Fibroblast of peridontal ligament (primary cell): ENCODE measurements around the gene PAFAH2.

ENCODE experiments used
- DNase-seq: peaks from one replicate; pipeline ENCODE4 v3.0.0-alpha.2; 2010; ENCODE audit errors: extremely low read depth

The PAFAH2 gene

GRCh38 chr1:26031196-26031595 is 33.3 kb upstream of the PAFAH2 start:
- no peak for DNase-seq

- DNase-seq: no peak
Measured at GRCh38 chr1:26029864-26030481, 32.1 kb upstream of the PAFAH2 start.

GRCh38 chr1:26029054-26029863 is 31.4 kb upstream of the PAFAH2 start:
- no peak for DNase-seq

GRCh38 chr1:26028490-26028980 is 30.7 kb upstream of the PAFAH2 start:
- DNase-seq: no peak

- DNase-seq: no peak
Measured at GRCh38 chr1:26027716-26028489, 30.0 kb upstream of the PAFAH2 start.

GRCh38 chr1:26025517-26025916 is 27.7 kb upstream of the PAFAH2 start:
- no peak for DNase-seq

- DNase-seq: no peak
Measured at GRCh38 chr1:26025060-26025459, 27.2 kb upstream of the PAFAH2 start.

GRCh38 chr1:26023826-26024225 is 26.0 kb upstream of the PAFAH2 start:
- DNase-seq: no peak

GRCh38 chr1:26023009-26023408 is 25.1 kb upstream of the PAFAH2 start:
- no peak for DNase-seq

DNA sequence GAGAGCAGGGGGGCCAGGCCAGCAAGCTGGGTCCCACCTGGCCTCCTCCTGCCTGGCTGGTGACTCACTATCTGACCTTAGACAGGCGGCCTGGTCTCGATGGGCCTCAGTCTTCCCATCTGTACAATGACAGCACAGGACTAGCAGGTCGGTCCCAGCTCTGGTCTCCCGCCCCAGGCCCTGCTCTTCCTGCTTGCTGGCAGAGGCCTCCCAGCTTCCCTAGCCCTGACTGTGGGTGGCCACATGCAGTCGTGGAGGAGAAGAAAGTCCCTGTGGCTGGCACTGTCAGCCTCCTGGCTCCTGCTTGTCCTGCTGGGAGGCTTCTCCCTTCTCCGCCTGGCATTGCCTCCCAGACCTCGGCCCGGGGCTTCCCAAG is 24.5 kb upstream of the PAFAH2 start:
- no peak for DNase-seq

GRCh38 chr1:26021647-26022403 is 24.0 kb upstream of the PAFAH2 start, which contains the start of gene EXTL1:
TSS of gene EXTL1 (plus strand) at chr1:26021775. CDS start at chr1:26022647, 872 bp downstream.
- DNase-seq: peak; percentile 34

DNA sequence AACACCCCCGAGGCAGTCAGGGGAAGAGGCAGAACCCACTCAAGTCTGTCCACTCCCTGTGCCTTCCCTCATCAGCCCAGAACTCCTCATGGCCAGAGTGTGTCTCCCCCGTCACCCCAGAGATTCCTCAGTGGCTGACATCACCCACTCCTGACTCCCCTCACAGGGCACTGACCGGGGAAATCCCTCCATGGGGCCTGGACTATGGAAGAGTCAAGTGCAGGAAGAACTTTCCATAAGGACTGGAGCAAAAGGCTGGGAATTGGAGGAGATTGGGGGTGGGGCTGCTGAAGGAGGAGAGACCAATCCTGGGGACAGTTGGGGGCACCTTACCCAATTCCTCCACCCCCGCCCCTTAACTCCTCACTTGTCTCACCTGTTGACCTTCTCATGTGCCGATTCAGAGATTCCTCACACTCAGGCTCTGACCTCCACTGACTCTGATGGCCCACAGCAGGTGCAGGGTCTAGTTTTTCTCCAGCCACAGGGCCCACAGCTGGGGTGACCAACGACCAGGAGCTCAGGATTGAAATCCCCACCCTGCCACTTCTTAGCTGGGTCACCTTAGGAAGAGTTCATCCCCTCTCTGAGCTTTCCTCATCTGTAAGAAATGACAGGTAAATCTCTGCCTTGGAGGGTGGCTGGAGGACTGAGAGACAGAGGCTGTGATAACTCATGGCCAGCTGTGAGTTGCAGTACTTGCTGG is 23.2 kb upstream of the PAFAH2 start:
- DNase-seq: no peak

DNA sequence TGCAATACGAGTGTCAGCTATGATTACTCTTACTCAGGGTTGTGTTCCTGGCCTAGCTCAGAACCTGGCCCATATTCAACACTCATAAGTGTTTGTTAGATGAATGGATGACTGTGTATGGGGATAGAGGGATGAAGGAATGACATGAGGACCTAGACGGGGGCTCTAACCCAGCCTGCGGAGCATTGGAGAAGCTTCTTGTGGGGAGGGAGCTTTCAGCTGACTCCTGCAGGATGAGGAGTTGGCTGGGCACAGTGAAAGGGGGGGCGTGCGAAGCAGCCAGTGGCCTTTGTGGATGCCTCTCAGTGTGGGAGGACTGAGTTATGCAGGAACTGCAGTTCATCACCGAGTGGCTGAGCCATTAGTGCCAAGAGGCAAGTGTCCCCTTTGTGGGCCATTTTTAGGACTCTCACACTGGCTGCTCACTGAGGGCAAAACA is 22.5 kb upstream of the PAFAH2 start:
- DNase-seq: peak; percentile 42

DNA sequence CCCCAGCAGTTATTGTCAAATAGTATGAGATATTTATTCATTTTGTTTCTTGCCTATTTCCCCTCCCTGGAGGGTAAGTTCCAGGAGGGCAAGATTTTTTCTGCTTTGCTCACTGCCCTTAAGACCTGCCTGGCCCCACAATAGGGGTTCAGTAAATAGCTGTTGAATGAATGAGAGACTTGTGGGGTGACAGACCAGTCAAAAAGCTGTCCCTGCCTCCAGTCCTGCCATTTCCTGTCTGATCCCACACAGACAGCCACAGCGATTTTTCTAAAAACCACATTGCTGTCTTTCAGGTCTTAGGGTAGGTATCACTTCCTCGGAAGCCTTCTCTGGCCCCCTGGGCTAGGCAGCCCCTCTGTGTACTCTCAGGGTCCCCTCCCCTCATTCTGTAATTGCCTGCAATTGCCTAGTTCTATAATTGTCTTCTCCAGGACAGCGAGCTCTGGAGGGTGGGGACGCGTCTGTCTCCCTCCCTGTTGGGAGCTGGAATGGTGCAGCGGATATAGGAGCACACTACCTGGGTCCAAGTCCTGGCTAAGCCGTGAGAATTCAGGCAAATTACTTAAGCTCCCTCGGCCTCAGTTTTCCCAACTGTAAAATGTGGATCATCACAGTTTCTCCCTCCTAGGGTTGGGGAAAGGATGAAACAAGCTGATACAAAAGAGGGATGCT is 21.9 kb upstream of the PAFAH2 start:
- DNase-seq: peak; percentile 23

DNA sequence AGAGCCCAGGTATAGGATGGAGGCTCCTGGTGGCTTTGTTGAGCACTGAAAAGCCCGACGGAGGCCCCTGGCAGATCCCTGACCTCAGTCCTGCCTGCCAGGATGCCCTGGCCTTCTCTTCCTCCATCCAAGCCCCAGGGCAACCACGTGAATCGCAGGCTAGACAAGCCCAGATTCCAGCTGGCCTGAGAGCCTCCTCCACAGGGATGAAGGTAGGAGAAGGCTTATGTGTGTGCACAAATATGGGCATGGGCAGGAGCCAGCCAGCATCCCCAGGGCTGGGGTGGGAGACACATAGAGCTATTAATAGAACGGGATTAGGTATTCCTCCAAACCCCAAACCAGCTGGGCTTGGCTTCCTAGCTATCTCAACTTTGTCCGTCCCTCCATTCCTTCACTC is 19.7 kb upstream of the PAFAH2 start:
- peak; percentile 54 for DNase-seq

GRCh38 chr1:26016953-26017545 is 19.2 kb upstream of the PAFAH2 start:
- DNase-seq: no peak

GRCh38 chr1:26016258-26016952 is 18.5 kb upstream of the PAFAH2 start:
- no peak for DNase-seq

- peak; percentile 63 for DNase-seq
Measured at GRCh38 chr1:26015358-26015757, 17.5 kb upstream of the PAFAH2 start.

GRCh38 chr1:26014179-26014578 is 16.3 kb upstream of the PAFAH2 start:
- DNase-seq: no peak
